Islet precursor cell (in vitro differentiated cells): ENCODE results near the gene CCDC34.

Experiments used
- DNase-seq: peaks from one replicate; pipeline ENCODE4 v3.0.0-alpha.2; 2018

Gene CCDC34

DNA sequence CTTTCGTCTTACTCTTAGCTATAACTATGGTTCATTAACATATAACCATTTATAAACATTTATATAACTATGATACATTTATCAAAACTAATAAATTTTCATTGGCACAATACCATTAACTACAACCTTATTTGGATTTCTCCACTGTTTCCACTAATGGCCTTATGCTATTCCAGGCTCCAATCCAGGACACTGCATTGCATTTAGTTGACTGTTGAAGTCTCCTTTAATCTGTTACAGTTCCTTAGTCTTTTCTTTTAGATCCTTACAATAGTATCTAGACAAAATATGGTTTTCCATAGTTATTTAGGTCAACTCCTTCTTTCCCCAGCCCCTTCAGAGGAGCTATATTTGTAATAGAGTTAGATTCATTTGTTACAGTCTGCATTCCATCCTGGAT is 47.2 kb downstream of the CCDC34 start:
- DNase-seq = no peak

DNA sequence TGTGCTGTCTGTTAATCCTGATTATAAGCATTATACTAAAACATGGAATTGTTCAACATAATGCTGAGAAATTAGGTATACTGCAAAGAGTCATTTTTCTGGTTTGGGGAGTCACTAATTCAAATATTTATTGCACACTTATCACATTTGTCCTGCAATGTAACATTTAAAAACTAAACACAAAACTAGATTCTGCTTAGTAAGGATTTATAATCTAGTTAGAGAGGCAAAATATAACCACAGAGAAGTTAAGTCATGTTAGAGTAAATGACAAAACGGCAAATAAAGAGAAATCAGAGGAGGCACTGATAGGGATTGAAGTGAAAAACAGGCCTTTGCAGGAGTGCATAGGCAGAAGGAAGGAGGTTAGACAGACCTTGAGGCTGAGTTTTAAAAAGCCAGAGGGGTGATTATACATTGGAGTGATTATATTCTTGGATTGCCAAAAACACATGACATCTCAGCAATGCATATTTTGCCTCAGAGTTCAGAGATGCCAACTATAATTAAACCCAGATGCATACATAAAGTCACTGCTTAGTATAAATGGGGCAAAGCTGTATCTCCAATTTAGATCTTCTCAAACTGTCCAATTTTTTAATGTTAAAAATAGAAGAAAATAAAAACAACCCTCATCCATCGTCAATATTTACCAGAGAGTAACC is 49.7 kb downstream of the CCDC34 start:
- DNase-seq = no peak

DNA sequence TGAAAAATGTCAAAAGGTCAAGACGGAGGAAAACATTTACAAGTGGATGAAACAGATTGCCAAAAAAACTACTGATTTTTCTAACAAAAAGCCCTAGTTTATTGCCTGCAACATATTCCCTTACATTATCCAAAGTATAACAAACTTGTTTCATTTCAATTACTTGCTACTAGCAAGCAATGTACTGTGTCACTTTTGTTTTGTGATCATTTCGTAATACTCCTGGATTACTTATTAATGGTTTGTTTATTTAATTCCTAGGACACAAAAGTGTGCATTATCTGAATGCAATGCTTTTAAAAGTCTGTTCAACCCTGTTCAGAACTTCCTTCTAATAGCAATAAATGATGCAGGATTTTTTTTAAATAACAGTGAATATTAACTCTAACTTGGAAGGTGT is 50.9 kb downstream of the CCDC34 start:
- no peak for DNase-seq

DNA sequence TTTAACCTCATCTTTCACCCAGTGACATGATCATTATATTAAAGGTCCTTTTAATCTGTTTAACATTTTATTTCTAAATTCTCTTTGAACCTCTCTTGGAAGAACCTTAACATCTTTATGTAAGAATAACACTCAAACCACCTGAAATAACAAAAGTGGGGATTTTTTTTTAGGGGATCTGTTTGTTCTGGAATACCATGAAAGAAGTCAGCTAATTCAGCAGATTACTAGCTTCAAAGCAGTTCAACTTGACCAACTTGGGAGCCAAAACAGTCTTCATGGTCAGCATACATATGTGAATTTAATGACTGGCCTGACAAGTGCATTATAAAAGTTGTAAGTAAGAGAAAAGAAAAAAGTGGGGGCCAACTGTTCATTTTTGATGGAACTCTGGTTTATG is 52.3 kb downstream of the CCDC34 start:
- DNase-seq = no peak

DNA sequence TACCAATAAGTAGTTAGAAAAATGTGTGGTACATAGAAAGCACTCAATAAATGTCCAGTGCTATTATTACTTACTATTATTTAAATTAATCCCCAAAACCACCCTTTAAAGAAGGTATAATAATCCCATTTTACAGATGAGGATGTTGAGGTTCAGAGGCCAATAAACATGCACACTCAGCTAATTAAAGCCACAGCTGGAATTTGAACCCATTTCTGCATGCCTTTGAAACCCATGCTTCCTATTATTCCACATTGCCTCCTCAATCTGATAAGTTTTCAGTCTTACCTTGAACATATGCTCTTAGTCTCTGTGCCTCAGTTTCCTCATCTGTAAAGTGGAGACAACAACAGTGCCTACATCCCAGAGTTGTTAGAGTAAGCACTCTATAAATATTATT is 52.8 kb downstream of the CCDC34 start:
- no peak for DNase-seq

DNA sequence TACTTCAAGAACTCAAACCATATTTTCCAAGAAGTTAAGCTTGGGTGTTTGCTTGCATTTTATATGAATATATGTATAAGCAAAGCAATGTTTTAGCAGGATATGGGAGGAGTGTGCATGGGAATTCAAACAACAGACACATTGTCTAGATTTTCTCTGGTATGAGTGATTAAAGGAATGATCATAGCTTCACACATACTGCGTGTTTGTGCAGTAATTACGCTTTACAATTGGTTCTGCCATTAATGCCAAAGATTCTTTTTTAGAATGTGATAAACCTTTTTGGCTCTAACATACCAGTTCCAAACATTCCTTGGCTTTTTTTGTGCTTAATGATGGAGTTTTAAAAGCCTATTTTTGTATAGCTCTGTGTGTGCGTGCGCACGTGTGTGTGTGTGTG is 54.0 kb downstream of the CCDC34 start:
- DNase-seq = no peak

DNA sequence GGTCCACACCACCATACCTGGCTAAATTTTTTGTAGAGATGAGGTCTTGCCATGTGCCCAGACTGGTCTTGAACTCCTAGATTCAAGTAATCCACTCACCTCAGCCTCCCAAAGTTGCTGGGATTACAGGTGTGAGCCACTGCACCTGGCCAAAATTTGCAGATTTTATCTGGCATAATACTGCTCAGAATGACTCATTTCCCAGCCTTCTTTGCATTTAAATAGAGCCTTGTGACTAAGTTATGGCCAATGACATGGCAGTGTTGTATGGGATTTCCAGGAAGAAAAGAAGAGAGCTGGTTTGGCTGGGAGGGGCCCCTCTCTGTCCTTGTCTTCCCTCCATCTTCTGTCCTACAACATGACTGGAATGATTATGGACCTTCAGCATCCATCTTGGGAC is 55.8 kb downstream of the CCDC34 start:
- no peak for DNase-seq

DNA sequence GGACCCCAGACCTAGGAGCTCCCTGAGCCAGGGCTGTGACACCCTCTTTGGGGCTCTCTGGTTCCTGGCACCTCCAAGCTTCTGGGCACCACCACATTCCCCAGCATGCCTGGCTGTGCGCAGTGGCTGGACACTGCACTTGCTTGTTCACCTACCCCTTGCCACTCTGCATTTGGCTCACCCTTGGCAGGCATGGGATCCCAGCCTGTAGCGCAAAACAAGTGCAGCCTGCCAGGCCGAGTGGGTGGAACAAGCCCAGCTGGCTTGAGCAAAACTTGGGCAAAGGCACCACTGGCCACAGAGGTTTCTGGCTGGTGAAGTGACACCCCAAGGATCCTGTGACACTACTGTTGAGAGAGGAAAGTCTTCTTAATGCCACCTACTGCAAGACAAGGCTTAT is 57.3 kb downstream of the CCDC34 start:
- no peak for DNase-seq

DNA sequence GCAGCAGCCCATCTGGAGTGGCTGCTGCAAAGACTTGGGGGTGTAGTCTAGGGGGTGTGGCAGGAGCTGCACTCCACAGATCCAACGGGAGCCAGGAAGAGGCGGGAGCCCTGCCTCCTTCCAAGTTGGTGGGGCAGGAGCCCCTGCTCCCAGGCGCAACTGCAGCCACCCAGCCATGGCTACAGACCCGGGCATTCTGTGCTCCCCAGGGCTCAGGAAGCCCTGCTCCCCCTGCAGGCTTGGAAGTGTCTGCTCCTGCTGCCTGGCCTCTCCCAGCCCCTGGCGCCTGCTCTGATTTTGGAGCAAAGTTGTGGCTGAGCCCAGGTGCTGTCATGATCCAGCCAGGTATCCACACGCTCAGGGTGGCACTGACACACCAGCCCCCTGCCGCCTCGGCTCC is 58.5 kb downstream of the CCDC34 start:
- DNase-seq = peak; percentile 60

DNA sequence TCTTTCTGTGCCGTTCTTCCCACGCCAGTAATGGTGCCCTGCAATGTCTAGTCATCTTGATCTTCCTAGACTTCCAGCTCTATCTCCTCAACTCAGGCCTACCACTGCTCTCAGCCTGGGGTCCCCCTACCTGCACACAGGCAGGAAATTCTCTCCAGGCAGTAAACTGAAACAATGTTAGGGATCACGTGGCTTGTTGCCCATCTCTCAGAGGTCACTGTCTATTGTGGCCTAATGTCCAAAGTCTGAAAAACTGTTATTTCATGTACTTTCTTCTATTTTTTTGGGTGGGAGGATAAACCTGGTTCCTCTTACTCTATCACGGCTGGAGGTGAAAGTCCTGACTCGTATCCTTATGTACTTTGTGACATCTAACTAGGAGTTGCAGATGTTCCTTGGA is 59.1 kb downstream of the CCDC34 start:
- DNase-seq = no peak

DNA sequence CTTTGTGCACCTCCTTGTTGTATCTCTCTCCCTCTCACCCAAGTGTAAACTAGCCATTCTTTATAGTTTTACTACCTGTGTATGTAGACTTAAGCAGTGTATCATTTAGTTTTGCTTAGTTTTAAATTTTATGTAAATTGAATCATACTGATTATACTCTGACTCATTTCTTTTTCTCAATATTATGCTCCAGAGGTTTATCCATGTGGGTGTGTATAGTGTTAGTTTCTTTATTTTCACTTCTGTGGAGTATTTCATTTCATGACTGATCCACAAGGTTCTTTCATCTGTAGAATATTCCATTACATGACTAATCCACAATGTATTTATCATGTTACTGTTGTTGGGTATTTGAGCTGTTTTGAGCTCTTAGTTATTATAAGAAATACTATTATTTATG is 62.0 kb downstream of the CCDC34 start:
- DNase-seq = no peak

DNA sequence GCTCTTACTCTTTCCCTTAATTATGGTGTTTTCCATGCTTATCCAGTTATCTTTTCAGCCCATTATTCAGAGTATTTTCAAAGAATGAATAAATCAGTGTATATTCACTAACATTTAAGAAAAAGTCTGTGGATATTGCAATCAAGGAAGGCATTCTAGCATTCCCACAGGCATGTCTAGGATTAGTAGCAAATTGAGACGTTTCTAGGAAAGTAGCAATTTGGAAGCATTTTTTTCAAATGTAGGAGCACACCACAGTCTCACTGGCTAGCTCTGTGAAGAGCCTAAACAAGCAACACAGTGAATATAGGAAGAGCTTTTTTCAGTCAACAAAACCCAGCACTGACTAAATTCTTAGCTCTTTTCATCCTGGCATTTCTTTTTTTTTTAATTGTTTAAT is 65.4 kb downstream of the CCDC34 start:
- no peak for DNase-seq

DNA sequence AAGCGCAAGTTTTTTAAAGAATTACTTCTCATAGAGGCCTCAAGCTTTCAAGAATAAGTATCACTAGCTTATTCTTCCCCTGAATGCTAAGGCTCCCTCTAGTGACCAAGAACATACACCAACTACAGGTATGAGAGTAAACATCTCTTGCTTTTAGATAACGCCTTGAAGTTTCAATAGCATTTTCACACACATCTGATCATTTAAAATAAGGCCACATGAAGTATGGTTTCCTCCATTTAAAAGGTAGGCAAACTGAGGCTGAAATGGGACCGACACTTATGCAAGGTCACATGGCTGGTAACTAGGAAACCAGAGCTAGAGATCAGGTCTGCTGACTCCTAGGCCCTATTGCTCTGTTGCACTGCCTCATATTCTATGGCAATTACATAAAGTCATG is 66.5 kb downstream of the CCDC34 start:
- no peak for DNase-seq

DNA sequence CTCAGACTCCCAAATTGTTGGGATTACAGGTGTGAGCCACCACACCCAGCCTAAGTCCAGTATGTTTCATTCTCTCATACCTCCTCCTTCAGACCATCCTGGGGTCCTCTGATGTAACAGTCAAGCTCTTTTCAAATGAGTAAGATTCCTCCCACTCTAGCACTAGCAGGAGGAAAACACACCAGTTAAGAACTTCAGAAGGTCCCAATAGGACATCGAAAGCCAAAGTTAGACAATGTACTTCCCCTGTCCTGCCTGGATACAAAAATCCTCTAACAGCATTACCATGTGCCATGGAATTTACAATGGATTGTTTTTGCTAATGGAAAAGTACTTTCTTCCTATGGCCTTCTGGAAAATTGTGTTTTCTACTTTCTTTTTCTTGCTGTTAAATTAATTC is 67.1 kb downstream of the CCDC34 start:
- no peak for DNase-seq

DNA sequence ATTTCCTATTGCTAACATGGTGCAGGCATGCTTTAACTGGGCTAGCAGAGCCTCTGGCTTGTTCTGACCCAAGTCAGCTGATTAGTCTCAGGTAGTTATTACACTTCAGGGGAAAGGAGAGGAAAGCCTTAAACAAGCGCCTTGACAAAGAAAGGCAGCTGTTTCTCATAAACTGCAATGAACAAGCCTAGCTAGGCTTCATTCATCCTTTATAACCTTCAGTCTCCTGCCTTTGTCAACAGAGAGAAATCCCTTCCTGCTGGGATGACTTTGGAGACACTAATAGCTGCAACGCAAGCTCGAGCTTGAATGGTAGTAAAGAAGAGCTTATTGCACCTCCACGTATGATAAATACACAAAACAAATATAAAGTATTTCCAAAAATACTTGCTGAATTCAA is 68.4 kb downstream of the CCDC34 start:
- DNase-seq = no peak

DNA sequence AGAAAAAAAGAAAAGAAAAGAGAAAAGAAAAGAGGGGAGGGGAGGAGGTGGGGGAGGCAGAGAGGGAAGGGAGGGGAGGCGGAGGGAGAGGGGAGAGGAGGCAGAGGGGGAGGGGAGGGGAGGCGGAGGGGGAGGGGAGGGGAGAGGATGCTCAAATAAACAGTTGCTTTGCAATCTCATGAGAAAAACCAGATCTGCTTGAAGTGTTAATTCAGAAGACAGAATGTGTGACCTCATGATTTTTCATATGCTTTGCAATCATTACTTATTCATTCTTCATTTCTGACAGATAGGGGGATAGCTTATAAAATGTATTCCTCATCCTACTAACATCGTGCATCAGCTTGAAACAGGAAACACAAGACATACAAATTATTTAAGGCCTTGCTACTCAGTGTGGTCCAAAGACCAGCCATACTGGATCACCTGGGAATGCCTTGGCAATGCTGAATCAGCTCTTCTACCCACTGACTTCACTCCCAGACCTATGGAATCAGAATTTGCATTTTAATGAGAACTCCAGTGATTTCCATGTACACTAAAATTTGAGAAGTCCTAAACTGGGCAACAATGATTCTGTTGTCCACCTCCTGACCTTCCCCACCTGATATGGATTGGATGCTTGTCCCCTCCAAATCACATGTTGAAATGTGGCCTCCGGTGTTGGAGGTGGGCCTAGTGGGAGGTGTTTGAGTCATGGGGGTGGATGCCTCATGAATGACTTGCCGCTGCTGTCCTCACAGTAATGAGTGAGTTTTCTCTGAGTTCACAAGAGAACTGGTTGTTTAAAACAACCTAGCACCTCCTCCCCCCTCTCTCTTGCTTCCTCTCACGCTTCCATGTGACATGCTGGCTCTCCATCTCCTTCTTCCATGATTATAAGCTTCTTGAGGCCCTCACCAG is 69.2 kb downstream of the CCDC34 start:
- no peak for DNase-seq

DNA sequence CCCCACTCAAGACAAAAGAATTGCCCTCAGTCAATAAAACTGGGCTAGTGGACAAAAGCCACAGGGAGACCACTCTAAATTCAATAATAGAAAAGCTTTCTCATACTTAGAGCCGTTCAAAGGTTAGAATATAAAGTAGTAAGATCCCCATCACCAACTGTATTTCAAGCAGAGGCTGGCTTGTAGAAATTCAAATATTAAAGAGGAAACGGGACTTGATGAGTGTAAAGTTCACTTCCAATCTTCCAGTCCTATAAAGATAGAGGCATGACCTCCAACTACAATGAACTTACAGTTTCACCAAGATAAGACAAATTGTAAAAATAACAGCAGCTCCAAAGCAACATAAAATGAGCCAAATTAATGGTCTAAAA is 70.4 kb downstream of the CCDC34 start:
- DNase-seq = no peak

DNA sequence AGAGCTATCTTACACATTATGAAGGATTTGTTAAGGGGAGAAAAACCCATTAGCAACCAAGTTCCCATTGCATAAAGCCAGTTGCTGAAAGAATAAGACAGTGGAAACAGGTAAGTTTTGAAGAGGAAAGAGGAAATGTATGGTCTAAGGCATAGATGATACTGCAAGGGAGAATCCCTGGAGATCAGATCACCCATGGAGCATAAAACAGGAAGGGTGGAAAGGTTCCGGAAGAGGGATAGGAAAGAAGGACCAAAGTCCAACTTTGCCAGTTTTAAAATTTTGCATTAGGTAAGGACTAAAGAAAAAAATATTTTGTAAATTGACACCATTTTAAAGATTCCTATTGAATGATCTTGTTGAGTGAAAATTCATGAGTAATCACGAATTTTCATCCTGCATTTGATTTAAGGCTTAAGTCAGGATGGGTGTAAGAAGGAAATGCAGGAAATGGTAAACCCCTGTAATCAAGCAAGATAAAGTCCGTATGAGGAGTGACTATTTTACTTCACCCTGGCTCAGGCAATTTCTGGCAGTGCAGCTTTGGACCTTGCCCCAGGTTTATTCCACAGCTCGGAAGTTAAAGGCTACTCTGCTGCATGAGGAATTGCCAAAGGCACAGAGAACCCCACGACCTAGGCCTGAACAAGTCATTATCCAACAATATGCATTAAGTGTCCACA is 70.9 kb downstream of the CCDC34 start:
- DNase-seq = no peak

DNA sequence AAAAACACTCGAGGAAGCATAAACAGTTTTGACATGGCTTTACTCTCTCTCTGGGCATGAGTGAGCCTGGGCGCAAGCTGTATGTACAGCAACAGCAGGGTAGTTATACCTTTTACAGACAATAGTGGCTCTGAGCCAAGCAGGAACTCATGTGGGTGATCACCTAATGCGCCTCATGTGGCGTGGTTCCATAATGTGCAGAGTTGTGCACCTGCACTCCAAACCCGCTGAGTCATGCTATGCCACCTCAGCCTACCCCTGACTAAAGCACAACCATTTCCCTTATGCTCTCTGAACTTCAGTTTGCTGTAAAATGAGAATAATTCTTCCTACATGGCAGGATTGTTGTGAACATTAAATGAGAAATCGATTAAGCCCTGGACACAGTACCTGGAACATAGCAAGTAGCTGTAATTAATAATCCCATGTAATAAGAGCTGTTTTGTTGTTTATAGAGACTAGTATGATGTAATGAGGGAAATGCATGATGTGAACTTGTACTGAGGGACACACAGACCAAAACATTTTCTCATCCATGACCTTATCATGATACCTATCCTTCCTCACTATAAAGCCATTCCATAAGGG is 71.6 kb downstream of the CCDC34 start:
- DNase-seq = no peak

DNA sequence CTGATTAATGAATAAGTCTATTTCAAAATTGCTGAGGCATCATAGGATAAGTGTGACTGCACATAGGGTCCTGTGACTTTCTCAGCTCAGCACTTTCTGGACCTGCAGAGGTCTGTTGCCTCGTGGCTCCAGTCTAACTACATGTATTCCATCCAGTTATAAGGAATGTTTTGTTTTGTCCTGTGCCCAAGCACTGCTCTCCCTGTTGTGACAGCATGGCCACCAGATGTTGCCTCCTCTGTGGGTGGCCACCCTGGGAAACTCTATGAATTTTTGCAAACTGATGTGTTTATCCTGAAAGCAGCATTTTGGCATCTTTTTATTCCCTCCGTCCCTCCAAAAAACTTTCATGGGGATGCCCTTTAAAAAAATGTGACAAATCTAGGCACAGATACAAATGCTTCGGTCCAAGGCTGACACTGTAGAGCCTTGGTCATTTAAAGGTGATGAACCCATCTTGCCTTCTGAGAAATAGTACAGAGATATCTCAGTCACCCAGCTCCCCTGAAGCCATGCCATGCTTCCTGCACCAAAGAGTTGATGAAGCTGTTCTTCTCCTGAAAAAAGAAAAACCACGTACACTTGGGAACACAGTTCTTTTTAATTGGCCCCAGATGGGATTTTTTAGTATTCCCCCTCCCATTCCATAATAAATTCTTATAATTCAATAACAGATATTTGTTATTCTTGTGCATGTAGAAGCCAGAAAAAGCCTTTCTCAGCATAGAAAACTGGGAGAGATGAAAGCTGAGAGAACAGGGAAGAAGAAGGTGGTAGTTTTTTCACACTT is 72.6 kb downstream of the CCDC34 start:
- DNase-seq = no peak
